Breast epithelium (tissue), 4 donors: ENCODE data around the gene FUZ. TPM values are rescaled to one million over a fixed set of nuclear protein-coding genes. Genes with fewer than 3 reads are reported as not detected.

Source experiments
- DNase-seq, 2 donors: peaks; one replicate each; pipeline ENCODE4 v3.0.0-alpha.2; 2019; ENCODE audit warnings: low spot score in 2 of 2
- H3K27ac ChIP-seq, 2 donors: fragments of 200-600 bp; sonication (generic) in 1 of 2; one replicate each; pipeline ENCODE4 v1.5.1; 2016 to 2019; ENCODE audit warnings: mild to moderate bottlenecking in 1 of 2
- H3K27me3 ChIP-seq, 2 donors: fragments of 200-600 bp; sonication (generic) in 1 of 2; one replicate each; pipeline versions ENCODE4 v1.5.1 to v1.6.0; 2017 to 2019; ENCODE audit warnings: control low read depth in 1 of 2, mild to moderate bottlenecking in 1 of 2
- H3K36me3 ChIP-seq: fragments of 200-600 bp; one replicate; pipeline ENCODE4 v1.5.1; 2019
- H3K4me1 ChIP-seq, 2 donors: fragments of 200-600 bp; sonication (generic); one replicate each; pipeline ENCODE4 v1.5.1; 2016 to 2019; ENCODE audit warnings: control low read depth in 1 of 2
- H3K4me3 ChIP-seq, 3 donors: fragments of 200-600 bp; sonication (generic); 1 replicate in 2 of 3; 2 replicates in 1 of 3; pipeline ENCODE4 v1.5.1; 2016 to 2019; ENCODE audit warnings: mild to moderate bottlenecking in 3 of 3, moderate library complexity in 2 of 3
- H3K9me3 ChIP-seq, 2 donors: fragments of 200-600 bp; sonication (generic) in 1 of 2; one replicate each; pipeline ENCODE4 v1.5.1; 2016 to 2019; ENCODE audit warnings: control low read depth in 1 of 2
- CTCF ChIP-seq, 3 donors: fragments of 450-650 bp; IDR thresholded peaks; one replicate each; pipeline ENCODE4 v1.5.1; 2016 to 2017; ENCODE audit warnings: antibody characterized with exemption in 3 of 3, mild to moderate bottlenecking in 3 of 3, moderate library complexity in 3 of 3
- POLR2A ChIP-seq: fragments of 450-650 bp; IDR thresholded peaks from one replicate; pipeline ENCODE4 v1.6.1; 2016; ENCODE audit warnings: antibody characterized with exemption, mild to moderate bottlenecking, moderate library complexity
- POLR2AphosphoS5 ChIP-seq, 3 donors: sonication (generic); formaldehyde crosslinking; IDR thresholded peaks; one replicate each; pipeline ENCODE4 v1.6.1; 2017; ENCODE audit warnings: antibody characterized with exemption in 3 of 3
- intact Hi-C: fragments of 100-400 bp; cut with DNase I; formaldehyde crosslinking; loops from one replicate; pipeline ENCODE4 v1.15.1; 2023; ENCODE audit warnings: low total_unique reads
- total RNA-seq, 3 donors: library from RNA; depleted of rRNA; stranded (reverse); fragments of >200 nt; gene quantifications; one replicate each; pipeline ENCODE4 v1.1.0, GENCODE V29; 2016

The FUZ gene
- total RNA-seq, 3 donors from 2014 or later = 13.0 to 27.4 (median 18.7) TPM

DNA sequence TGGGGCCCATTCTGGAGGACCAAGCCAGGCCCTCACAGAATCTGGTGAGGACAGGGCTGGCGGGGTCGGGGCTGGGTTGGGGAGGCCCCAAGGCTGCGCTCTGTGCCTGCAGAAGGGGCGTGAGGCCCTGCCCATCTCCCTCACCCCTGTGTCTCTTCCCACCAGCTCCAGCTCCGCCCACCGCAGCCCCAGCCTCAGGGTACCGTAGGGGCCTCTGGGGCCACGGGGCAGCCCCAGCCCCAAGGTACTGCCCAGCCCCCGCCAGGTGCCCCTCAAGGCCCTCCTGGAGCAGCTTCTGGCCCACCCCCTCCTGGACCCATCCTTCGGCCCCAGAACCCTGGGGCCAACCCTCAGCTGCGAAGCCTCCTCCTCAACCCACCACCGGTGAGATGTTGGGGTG is 22.5 kb upstream of the FUZ start:
- H3K27me3 ChIP-seq = no peaks in the 10 kb centered on the region
- no peak overlapping the region for H3K27ac ChIP-seq
- H3K4me3 ChIP-seq = no peak overlapping the region
- H3K4me1 ChIP-seq = no peaks in the 10 kb centered on the region
- H3K9me3 ChIP-seq = no peaks in the 10 kb centered on the region
- DNase-seq = no peak
- no peak for TF ChIP-seq POLR2AphosphoS5 (IDR thresholded peaks at IDR 0.05)
- no peak for TF ChIP-seq CTCF (IDR thresholded peaks at IDR 0.05)
- no peak for TF ChIP-seq POLR2A
- H3K36me3 ChIP-seq = no peaks in the 10 kb centered on the region
- intact Hi-C loops = no loop called here

DNA sequence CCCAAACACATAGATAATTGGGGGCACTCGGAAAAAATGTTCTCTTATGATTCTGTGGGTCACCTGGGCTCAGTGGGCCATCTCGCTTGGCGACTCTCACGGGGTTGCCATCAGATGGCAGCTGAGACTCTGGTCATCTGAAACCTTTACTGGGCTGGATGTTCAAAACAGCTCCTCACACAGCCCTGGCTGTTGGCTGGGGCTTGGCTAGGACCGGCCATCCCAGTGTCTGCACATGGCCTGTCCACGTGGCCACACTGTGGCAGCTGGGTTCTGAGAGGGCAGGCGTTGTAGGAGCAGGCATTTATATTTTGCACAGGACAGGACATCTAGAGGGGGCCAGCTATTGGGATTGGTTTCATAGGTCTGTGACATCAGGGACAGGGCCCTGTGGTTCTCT is 20.5 kb upstream of the FUZ start:
- intact Hi-C loops = no loop called here
- no peaks in the 10 kb centered on the region for H3K4me1 ChIP-seq
- no peaks in the 10 kb centered on the region for H3K27me3 ChIP-seq
- no peak overlapping the region for H3K27ac ChIP-seq
- no peaks in the 10 kb centered on the region for H3K9me3 ChIP-seq
- H3K4me3 ChIP-seq = no peak overlapping the region
- H3K36me3 ChIP-seq = no peaks in the 10 kb centered on the region
- DNase-seq = no peak
- TF ChIP-seq CTCF (IDR thresholded peaks at IDR 0.05) (no peak), POLR2AphosphoS5 (IDR thresholded peaks at IDR 0.05) (no peak), POLR2A (no peak)

DNA sequence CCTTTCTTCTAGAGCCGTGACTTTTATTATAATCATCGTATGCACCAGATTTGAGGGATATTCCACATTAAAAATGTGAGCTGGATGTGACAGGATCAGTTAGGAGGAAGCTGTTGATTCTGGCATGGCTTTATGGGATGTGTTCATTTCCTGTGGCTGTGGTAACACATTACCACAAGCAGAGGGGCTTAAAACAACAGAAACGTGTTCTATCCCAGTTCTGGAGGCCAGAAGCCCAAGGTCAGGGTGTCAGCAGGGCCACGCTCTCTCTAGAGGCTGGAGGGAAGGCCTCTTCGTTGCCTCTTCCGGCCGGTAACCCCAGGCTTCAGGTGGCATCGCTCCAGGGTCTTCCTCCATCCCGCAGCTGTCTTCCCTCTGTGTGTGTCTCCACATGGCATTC is 19.5 kb upstream of the FUZ start:
- Histone ChIP-seq H3K4me1 (no peaks in the 10 kb centered on the region), H3K27ac (no peak overlapping the region), H3K4me3 (no peak overlapping the region), H3K36me3 (no peaks in the 10 kb centered on the region), H3K27me3 (no peaks in the 10 kb centered on the region), H3K9me3 (no peaks in the 10 kb centered on the region)
- intact Hi-C loops = no loop called here
- TF ChIP-seq POLR2AphosphoS5 (IDR thresholded peaks at IDR 0.05) = no peak
- no peak for DNase-seq

GRCh38 chr19:49831592-49831991 is 18.5 kb upstream of the FUZ start:
- H3K36me3 ChIP-seq = no peaks in the 10 kb centered on the region
- H3K27ac ChIP-seq = no peak overlapping the region
- H3K4me1 ChIP-seq = no peaks in the 10 kb centered on the region
- no peak overlapping the region for H3K4me3 ChIP-seq
- H3K9me3 ChIP-seq = no peaks in the 10 kb centered on the region
- H3K27me3 ChIP-seq = no peaks in the 10 kb centered on the region
- DNase-seq = no peak
- intact Hi-C loops = no loop called here
- no peak for TF ChIP-seq POLR2A
- no peak for TF ChIP-seq CTCF (IDR thresholded peaks at IDR 0.05)
- no peak for TF ChIP-seq POLR2AphosphoS5 (IDR thresholded peaks at IDR 0.05)

GRCh38 chr19:49830766-49831165 is 17.7 kb upstream of the FUZ start:
- no peak overlapping the region for H3K27ac ChIP-seq
- H3K36me3 ChIP-seq = no peaks in the 10 kb centered on the region
- no peak for DNase-seq
- TF ChIP-seq POLR2A = no peak
- no peak for TF ChIP-seq POLR2AphosphoS5 (IDR thresholded peaks at IDR 0.05)
- no peak for TF ChIP-seq CTCF (IDR thresholded peaks at IDR 0.05)
- H3K9me3 ChIP-seq = no peaks in the 10 kb centered on the region
- H3K27me3 ChIP-seq = no peaks in the 10 kb centered on the region
- intact Hi-C loops = no loop called here
- H3K4me1 ChIP-seq = no peaks in the 10 kb centered on the region
- no peak overlapping the region for H3K4me3 ChIP-seq

- H3K36me3 ChIP-seq = no peaks in the 10 kb centered on the region
- no peak overlapping the region for H3K4me3 ChIP-seq
- TF ChIP-seq POLR2AphosphoS5 (IDR thresholded peaks at IDR 0.05) (no peak), CTCF (IDR thresholded peaks at IDR 0.05) (no peak), POLR2A (no peak)
- DNase-seq = no peak
- intact Hi-C loops = no loop called here
- H3K27me3 ChIP-seq = no peaks in the 10 kb centered on the region
- H3K4me1 ChIP-seq = no peaks in the 10 kb centered on the region
- H3K27ac ChIP-seq = no peak overlapping the region
- H3K9me3 ChIP-seq = no peaks in the 10 kb centered on the region
Measured at GRCh38 chr19:49829721-49830120, 16.6 kb upstream of the FUZ start.
